BJ (cell line): Measurements from ENCODE around the gene ADAM33. TPM values are rescaled to one million over a fixed set of nuclear protein-coding genes. Genes with fewer than 3 reads are reported as not detected.

Experiments
- CTCF ChIA-PET: fragments of 350-600 bp; formaldehyde crosslinking; extraction: SDS; loops from one replicate; lab custom pipeline; 2021; ENCODE audit warnings: antibody characterized with exemption, inconsistent platforms; lab: Yijun Ruan, JAX
- POLR2A ChIA-PET: fragments of 300-600 bp; sonication (Branson Sonifier 250); formaldehyde crosslinking; extraction: SDS; loops from one replicate; lab custom pipeline; 2021; ENCODE audit warnings: antibody characterized with exemption; lab: Charles Lee
- DNase-seq: peaks from one replicate; pipeline ENCODE4 v3.0.0-alpha.2; 2011; ENCODE audit warnings: low read depth
- H3K27me3 ChIP-seq: 2 replicates; pipeline ENCODE4 v1.6.0; 2011; ENCODE audit warnings: low read length; ENCODE audit not compliant: control insufficient read depth, insufficient read depth
- H3K36me3 ChIP-seq: 2 replicates; pipeline ENCODE4 v1.5.1; 2011; ENCODE audit warnings: low read length; ENCODE audit not compliant: control insufficient read depth, insufficient read depth
- H3K4me3 ChIP-seq: 2 replicates; pipeline ENCODE4 v1.5.1; 2011; ENCODE audit warnings: low read depth, mild to moderate bottlenecking, control low read depth, low read length
- CTCF ChIP-seq: IDR thresholded peaks from 2 replicates; pipeline ENCODE4 v1.5.1; 2011; ENCODE audit warnings: low read depth, mild to moderate bottlenecking, control low read depth, inconsistent platforms, low read length, moderate library complexity; ENCODE audit not compliant: insufficient read depth
- polyA plus RNA-seq: library from polyadenylated mRNA; depleted of rRNA; stranded (reverse); fragments of >200 nt; gene quantifications from 2 replicates; pipeline ENCODE4 v1.2.3, GENCODE V29; 2011; rRNA removed

ADAM33 gene
- polyA plus RNA-seq, 1 experiment = 82.6 TPM

GRCh38 chr20:3627476-3627875 is 54.3 kb downstream of the ADAM33 start:
- Histone ChIP-seq H3K36me3 (peaks cover 5% of the 10 kb centered on the region; the same call in 1 of the 2 replicates), H3K4me3 (no peak overlapping the region), H3K27me3 (no peaks in the 10 kb centered on the region)
- CTCF ChIA-PET = no interaction called here
- POLR2A ChIA-PET = no interaction called here
- no peak for TF ChIP-seq CTCF
- no peak for DNase-seq

GRCh38 chr20:3622406-3622805 is 59.4 kb downstream of the ADAM33 start:
- Histone ChIP-seq H3K36me3 (peaks cover 1% of the 10 kb centered on the region; the same call in 1 of the 2 replicates), H3K4me3 (no peak overlapping the region), H3K27me3 (no peaks in the 10 kb centered on the region)
- TF ChIP-seq CTCF = no peak
- ChIA-PET POLR2A (no interaction called here), CTCF (no interaction called here)
- no peak for DNase-seq

- Histone ChIP-seq H3K27me3 (no peaks in the 10 kb centered on the region), H3K4me3 (no peak overlapping the region), H3K36me3 (peaks cover 1% of the 10 kb centered on the region; the same call in 1 of the 2 replicates)
- ChIA-PET POLR2A (no interaction called here), CTCF (no interaction called here)
- DNase-seq = no peak
- no peak for TF ChIP-seq CTCF
These were observed 60.7 kb downstream of the ADAM33 start for GRCh38 chr20:3621111-3621510.

Other genes starting within 250 kb of the ADAM33 start
- gene ATRN, start 211.0 kb downstream of the ADAM33 start, polyA plus RNA-seq = 54.1 and 55.7 TPM in 2 replicates
- gene GFRA4, start 18.6 kb downstream of the ADAM33 start, polyA plus RNA-seq = not detected in 2 replicates
- gene SIGLEC1, start 30.6 kb upstream of the ADAM33 start, polyA plus RNA-seq = not detected in 2 replicates
- gene HSPA12B, start 50.7 kb upstream of the ADAM33 start, polyA plus RNA-seq = 0.02 TPM in 1 of 2 replicates, not detected in the other
- gene ADISSP, start 85.7 kb upstream of the ADAM33 start, polyA plus RNA-seq = 21.3 and 34.3 TPM in 2 replicates
- 0.07 and 0.17 TPM in 2 replicates for gene SPEF1, start 99.4 kb upstream of the ADAM33 start, polyA plus RNA-seq
- gene CENPB, start 104.7 kb upstream of the ADAM33 start, polyA plus RNA-seq = 31.0 and 47.5 TPM in 2 replicates
- gene CDC25B, start 114.3 kb upstream of the ADAM33 start, polyA plus RNA-seq = 41.8 and 68.1 TPM in 2 replicates
- 7.5 and 12.2 TPM in 2 replicates for gene AP5S1, start 138.5 kb upstream of the ADAM33 start, polyA plus RNA-seq
- 14.8 and 17.4 TPM in 2 replicates for gene MAVS, start 164.8 kb upstream of the ADAM33 start, polyA plus RNA-seq
- 12.5 and 22.5 TPM in 2 replicates for gene PANK2, start 207.4 kb upstream of the ADAM33 start, polyA plus RNA-seq